ENCODE measurements around the gene ABHD1. TPM values are rescaled to one million over a fixed set of nuclear protein-coding genes. Genes with fewer than 3 reads are reported as not detected.

The ABHD1 gene
- polyA plus RNA-seq, 1 donor (not counting 4 experiments of a cell fraction or from before 2014, with no cell fraction given), result not detected

GRCh38 chr2:27127883-27128667, 4.5 kb downstream of the ABHD1 start:
- dilution Hi-C loops (cut with MboI; ENCODE audit: extremely low pct_ligation_motif_present, low sequenced_read_pairs), result no loop called here
- H3K9ac ChIP-seq (ENCODE audit: control insufficient read depth, extremely low read depth, insufficient read depth, low read length), result no peak overlapping the region
- no peaks in the 10 kb centered on the region for H3K9me3 ChIP-seq (ENCODE audit: control insufficient read depth, low read depth, low read length)
- peaks cover 20 to 26% of the 10 kb centered on the region in 2 experiments for H3K36me3 ChIP-seq (ENCODE audit: control insufficient read depth in 2 of 2, extremely low read depth in 1 of 2, insufficient read depth in 2 of 2, low read length in 2 of 2)
- no peak overlapping the region for H3K27ac ChIP-seq (ENCODE audit: control insufficient read depth, insufficient read depth, low read length)
- DNase-seq (ENCODE audit: low read depth, low spot score), result no peak
- H3K9me1 ChIP-seq (ENCODE audit: control insufficient read depth, extremely low read depth, insufficient read depth, low read length), result no peaks in the 10 kb centered on the region
- peaks cover under 1% of the 10 kb centered on the region for H3K4me1 ChIP-seq (ENCODE audit: control insufficient read depth, extremely low read depth, insufficient read depth, low read length)
- no peak for FAIRE-seq
- H3K27me3 ChIP-seq (ENCODE audit: control insufficient read depth, extremely low read depth, insufficient read depth, low read length), result peaks cover 7% of the 10 kb centered on the region
- H3K4me2 ChIP-seq (ENCODE audit: control insufficient read depth, extremely low read depth, insufficient read depth, low read depth, low read length), result no peak overlapping the region
- H4K20me1 ChIP-seq (ENCODE audit: control insufficient read depth, extremely low read depth, insufficient read depth, low read length), result no peaks in the 10 kb centered on the region
- no peak overlapping the region for H2AFZ ChIP-seq (ENCODE audit: control insufficient read depth, low read length)
- no peak overlapping the region for H3K4me3 ChIP-seq (ENCODE audit: control insufficient read depth in 2 of 3, extremely low read depth in 1 of 3, insufficient read depth in 2 of 3, low read depth in 1 of 3, low read length in 3 of 3)
- H3K79me2 ChIP-seq (ENCODE audit: control insufficient read depth, insufficient read depth, low read length), result peaks cover 7% of the 10 kb centered on the region
- TF ChIP-seq CTCF (optimal IDR thresholded peaks at IDR 0.05 in 1 of 3, IDR thresholded peaks at IDR 0.05 in 1 of 3, conservative IDR thresholded peaks at IDR 0.05 in 1 of 3; ENCODE audit: extremely low read depth in 1 of 3, insufficient read depth in 2 of 3, low read length in 3 of 3) (no peak), EZH2 (IDR thresholded peaks at IDR 0.05; ENCODE audit: low read length) (no peak)

- H4K20me1 ChIP-seq (ENCODE audit: control insufficient read depth, extremely low read depth, insufficient read depth, low read length), result no peaks in the 10 kb centered on the region
- H2AFZ ChIP-seq (ENCODE audit: control insufficient read depth, low read length), result no peak overlapping the region
- H3K79me2 ChIP-seq (ENCODE audit: control insufficient read depth, insufficient read depth, low read length), result peaks cover 16% of the 10 kb centered on the region
- H3K4me2 ChIP-seq (ENCODE audit: control insufficient read depth, extremely low read depth, insufficient read depth, low read depth, low read length), result no peak overlapping the region
- peaks cover 2% of the 10 kb centered on the region for H3K27me3 ChIP-seq (ENCODE audit: control insufficient read depth, extremely low read depth, insufficient read depth, low read length)
- no peak overlapping the region for H3K4me3 ChIP-seq (ENCODE audit: control insufficient read depth in 2 of 3, extremely low read depth in 1 of 3, insufficient read depth in 2 of 3, low read depth in 1 of 3, low read length in 3 of 3)
- no peak overlapping the region for H3K27ac ChIP-seq (ENCODE audit: control insufficient read depth, insufficient read depth, low read length)
- peaks cover 20 to 26% of the 10 kb centered on the region in 2 experiments for H3K36me3 ChIP-seq (ENCODE audit: control insufficient read depth in 2 of 2, extremely low read depth in 1 of 2, insufficient read depth in 2 of 2, low read length in 2 of 2)
- TF ChIP-seq EZH2 (IDR thresholded peaks at IDR 0.05; ENCODE audit: low read length) (no peak), CTCF (optimal IDR thresholded peaks at IDR 0.05 in 1 of 3, IDR thresholded peaks at IDR 0.05 in 1 of 3, conservative IDR thresholded peaks at IDR 0.05 in 1 of 3; ENCODE audit: extremely low read depth in 1 of 3, insufficient read depth in 2 of 3, low read length in 3 of 3) (no peak)
- no peak overlapping the region for H3K9ac ChIP-seq (ENCODE audit: control insufficient read depth, extremely low read depth, insufficient read depth, low read length)
- dilution Hi-C loops (cut with MboI; ENCODE audit: extremely low pct_ligation_motif_present, low sequenced_read_pairs), result no loop called here
- no peaks in the 10 kb centered on the region for H3K9me3 ChIP-seq (ENCODE audit: control insufficient read depth, low read depth, low read length)
- no peak for FAIRE-seq
- no peak for DNase-seq (ENCODE audit: low read depth, low spot score)
- no peaks in the 10 kb centered on the region for H3K9me1 ChIP-seq (ENCODE audit: control insufficient read depth, extremely low read depth, insufficient read depth, low read length)
- peaks cover 7% of the 10 kb centered on the region for H3K4me1 ChIP-seq (ENCODE audit: control insufficient read depth, extremely low read depth, insufficient read depth, low read length)
Measured at GRCh38 chr2:27128668-27129571, 5.3 kb downstream of the ABHD1 start.
